Liver (tissue), 9 donors: Measurements from ENCODE around the gene PLA2G10. TPM values are rescaled to one million over a fixed set of nuclear protein-coding genes. Genes with fewer than 3 reads are reported as not detected.
A peak's percentile ranks its signal among the peaks of the same experiment; 100 is the strongest.

Experiments
- DNase-seq: peaks from one replicate; pipeline ENCODE4 v3.0.0-alpha.2; 2017; ENCODE audit warnings: low spot score
- H3K27ac ChIP-seq, 2 donors: one replicate each; pipeline ENCODE4 v1.7.0; 2013; ENCODE audit warnings: inconsistent platforms in 2 of 2, low read length in 2 of 2, control low read depth in 1 of 2, low read depth in 1 of 2, mild to moderate bottlenecking in 1 of 2
- H3K27me3 ChIP-seq, 4 donors: one replicate each; pipeline versions ENCODE4 v1.6.1 to v1.7.0; 2013; ENCODE audit warnings: low read length in 3 of 4, inconsistent platforms in 1 of 4, mild to moderate bottlenecking in 1 of 4, moderate library complexity in 1 of 4; ENCODE audit not compliant: control insufficient read depth in 4 of 4, insufficient read depth in 4 of 4
- H3K36me3 ChIP-seq, 4 donors: one replicate each; pipeline versions ENCODE4 v1.6.1 to v1.7.0; 2013; ENCODE audit warnings: low read length in 3 of 4, mild to moderate bottlenecking in 3 of 4, low read depth in 1 of 4, moderate library complexity in 1 of 4; ENCODE audit not compliant: control insufficient read depth in 4 of 4, insufficient read depth in 3 of 4
- H3K4me1 ChIP-seq, 4 donors: one replicate each; pipeline versions ENCODE4 v1.6.1 to v1.7.0; 2013; ENCODE audit warnings: low read length in 3 of 4, mild to moderate bottlenecking in 3 of 4, moderate library complexity in 1 of 4; ENCODE audit not compliant: control insufficient read depth in 4 of 4, insufficient read depth in 4 of 4
- H3K4me3 ChIP-seq, 3 donors: one replicate each; pipeline versions ENCODE4 v1.6.1 to v1.7.0; 2013; ENCODE audit warnings: low read length in 3 of 3, control low read depth in 1 of 3, low read depth in 1 of 3, mild to moderate bottlenecking in 1 of 3
- H3K9ac ChIP-seq, 2 donors: one replicate each; pipeline ENCODE4 v1.7.0; 2013; ENCODE audit warnings: low read length in 2 of 2, mild to moderate bottlenecking in 2 of 2, moderate library complexity in 2 of 2, control low read depth in 1 of 2, low read depth in 1 of 2
- H3K9me3 ChIP-seq, 4 donors: one replicate each; pipeline versions ENCODE4 v1.6.1 to v1.7.0; 2013; ENCODE audit warnings: low read length in 3 of 4; ENCODE audit not compliant: control insufficient read depth in 4 of 4
- FOXA1 ChIP-seq: IDR thresholded peaks from 2 replicates; pipeline ENCODE4 v1.6.1; 2016; ENCODE audit warnings: antibody characterized with exemption
- HNF4A ChIP-seq, 2 donors: conservative IDR thresholded peaks; 2 replicates each; pipeline ENCODE4 v1.6.1; 2016; ENCODE audit warnings: antibody characterized with exemption in 2 of 2, mild to moderate bottlenecking in 2 of 2
- HNF4G ChIP-seq: IDR thresholded peaks from 2 replicates; pipeline ENCODE4 v1.6.1; 2016; ENCODE audit warnings: antibody characterized with exemption
- JUND ChIP-seq, 2 donors: IDR thresholded peaks; 2 replicates each; pipeline ENCODE4 v1.6.1; 2016; ENCODE audit warnings: antibody characterized with exemption in 2 of 2
- RXRA ChIP-seq, 2 donors: IDR thresholded peaks; 2 replicates each; pipeline ENCODE4 v1.6.1; 2017 to 2018; ENCODE audit warnings: antibody characterized with exemption in 2 of 2, mild to moderate bottlenecking in 1 of 2
- SP1 ChIP-seq: IDR thresholded peaks from 2 replicates; pipeline ENCODE4 v1.6.1; 2018; ENCODE audit warnings: antibody characterized with exemption, mild to moderate bottlenecking
- TAF1 ChIP-seq: conservative IDR thresholded peaks from 2 replicates; pipeline ENCODE4 v1.6.1; 2016; ENCODE audit warnings: antibody characterized with exemption, mild to moderate bottlenecking
- YY1 ChIP-seq: IDR thresholded peaks from 2 replicates; pipeline ENCODE4 v1.6.1; 2016; ENCODE audit warnings: antibody characterized with exemption, mild to moderate bottlenecking
- WGBS: extraction: QIAGEN DNeasy Blood & Tissue Kit; methylation state at CpG from one replicate; pipeline ENCODE4 v1.1.7; 2013; 5-methylcytosine and 5-hydroxymethylcytosine counted together
- polyA plus RNA-seq, 2 donors: library from polyadenylated mRNA; stranded (reverse) in 1 of 2; unstranded in 1 of 2; fragments of 200-250 nt in 1 of 2; fragments of >200 nt in 1 of 2; fragmentation: Nextera tagmentation in 1 of 2; extraction: Ambion mirVana in 1 of 2; gene quantifications; one replicate each; pipeline versions ENCODE4 v1.2.1 to v1.2.3, GENCODE V29; 2013 to 2015
- total RNA-seq, 2 donors: library from RNA; depleted of rRNA; stranded (reverse); fragments of >200 nt; gene quantifications; one replicate each; pipeline ENCODE4 v1.2.3, GENCODE V29; 2014
- TF ChIP-seq, protein P1 (sequence below): IDR thresholded peaks from 2 replicates; pipeline ENCODE4 v1.6.1; 2016; ENCODE audit warnings: antibody characterized with exemption
- TF ChIP-seq, protein P2 (sequence below): IDR thresholded peaks from 2 replicates; pipeline ENCODE4 v1.6.1; 2016; ENCODE audit warnings: antibody characterized with exemption
- TF ChIP-seq, protein P3 (sequence below): IDR thresholded peaks from 2 replicates; pipeline ENCODE4 v1.6.1; 2016; ENCODE audit warnings: antibody characterized with exemption
- donor health status: healthy.
- donor health status: healthy.
- donor health status: healthy.
- donor health status: healthy.
- donor health status: healthy.

Gene PLA2G10
- total and polyA plus RNA-seq, 4 donors = not detected

DNA sequence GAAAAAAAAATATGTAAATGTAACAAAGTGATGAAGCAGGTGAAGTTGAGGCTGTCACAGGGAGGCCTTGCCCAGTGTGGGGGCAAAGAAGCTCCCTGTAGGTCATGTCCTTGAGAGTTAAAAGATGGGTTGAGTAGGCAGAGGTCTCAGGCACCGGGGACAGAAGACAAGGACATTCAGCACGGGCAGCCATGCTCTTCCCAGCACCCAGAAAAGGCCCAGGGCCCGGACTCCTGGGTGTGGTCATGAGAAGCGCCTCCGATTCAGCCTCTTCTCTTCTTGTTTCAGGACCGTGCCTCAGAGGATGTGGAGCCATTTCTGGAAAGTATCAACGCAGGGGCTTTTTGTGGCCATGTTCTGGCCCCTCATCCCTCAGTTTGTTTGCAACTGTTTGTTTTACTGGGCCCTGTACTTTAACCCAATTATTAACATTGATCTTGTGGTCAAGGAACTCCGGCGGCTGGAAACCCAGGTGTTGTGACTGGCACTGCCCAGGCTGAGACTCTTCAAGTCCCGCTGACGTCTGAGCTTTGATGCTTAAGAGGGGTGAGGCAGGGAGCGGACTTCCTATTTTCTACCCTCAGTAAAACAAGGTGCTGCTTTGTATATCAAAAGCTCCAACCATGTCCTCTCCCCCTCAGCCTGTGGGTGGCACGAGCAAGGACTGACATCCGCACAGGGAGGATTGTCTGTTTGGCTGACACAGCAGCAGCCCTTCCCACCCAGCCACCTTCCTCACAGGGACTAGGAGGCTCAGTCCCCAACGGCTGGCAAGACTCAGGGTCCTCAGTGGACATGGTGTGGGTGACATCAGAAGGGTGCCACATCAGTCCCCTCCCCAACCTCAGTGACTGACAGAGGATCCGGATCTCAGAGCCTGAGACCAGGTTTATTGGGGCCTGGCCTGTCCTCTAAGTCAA, 26.5 kb downstream of the PLA2G10 start:
- Histone ChIP-seq H3K27me3 (no peaks in the 10 kb centered on the region), H3K4me3 (no peak overlapping the region), H3K9me3 (no peaks in the 10 kb centered on the region), H3K9ac (no peak overlapping the region), H3K4me1 (peaks cover 2 to 7% (median 4%) of the 10 kb centered on the region in 4 donors), H3K27ac (no peak overlapping the region), H3K36me3 (peaks cover 5 to 48% (median 29%) of the 10 kb centered on the region in 4 donors)
- TF ChIP-seq, protein P1, sequence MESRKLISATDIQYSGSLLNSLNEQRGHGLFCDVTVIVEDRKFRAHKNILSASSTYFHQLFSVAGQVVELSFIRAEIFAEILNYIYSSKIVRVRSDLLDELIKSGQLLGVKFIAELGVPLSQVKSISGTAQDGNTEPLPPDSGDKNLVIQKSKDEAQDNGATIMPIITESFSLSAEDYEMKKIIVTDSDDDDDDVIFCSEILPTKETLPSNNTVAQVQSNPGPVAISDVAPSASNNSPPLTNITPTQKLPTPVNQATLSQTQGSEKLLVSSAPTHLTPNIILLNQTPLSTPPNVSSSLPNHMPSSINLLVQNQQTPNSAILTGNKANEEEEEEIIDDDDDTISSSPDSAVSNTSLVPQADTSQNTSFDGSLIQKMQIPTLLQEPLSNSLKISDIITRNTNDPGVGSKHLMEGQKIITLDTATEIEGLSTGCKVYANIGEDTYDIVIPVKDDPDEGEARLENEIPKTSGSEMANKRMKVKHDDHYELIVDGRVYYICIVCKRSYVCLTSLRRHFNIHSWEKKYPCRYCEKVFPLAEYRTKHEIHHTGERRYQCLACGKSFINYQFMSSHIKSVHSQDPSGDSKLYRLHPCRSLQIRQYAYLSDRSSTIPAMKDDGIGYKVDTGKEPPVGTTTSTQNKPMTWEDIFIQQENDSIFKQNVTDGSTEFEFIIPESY = no peak
- TF ChIP-seq HNF4A (conservative IDR thresholded peaks at IDR 0.05) = peak in 1 of 2 donors; percentile 16
- 71% methylated on average over 16 of the region's 16 CpGs for WGBS
- DNase-seq = no peak

DNA sequence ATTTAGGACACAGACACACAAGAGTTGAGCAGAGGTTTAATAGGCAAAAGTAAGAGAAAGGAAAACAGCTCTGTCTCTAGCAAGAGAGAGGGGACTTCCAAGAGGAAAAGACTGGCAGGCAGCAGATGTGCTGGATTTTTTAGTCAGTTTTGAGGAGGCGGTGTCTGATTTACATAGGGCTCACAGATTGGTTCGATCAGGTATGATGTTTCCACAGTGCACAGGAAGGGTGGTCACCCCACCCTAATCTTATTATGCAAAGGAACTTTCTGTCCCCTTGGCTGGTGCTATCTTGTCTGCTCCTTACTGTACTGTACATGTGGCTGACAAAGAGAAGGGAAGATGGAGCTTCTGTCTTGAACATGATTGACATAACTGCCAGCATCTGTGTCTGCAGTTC, 36.0 kb downstream of the PLA2G10 start:
- DNase-seq = no peak
- Histone ChIP-seq H3K4me3 (no peak overlapping the region), H3K27me3 (no peaks in the 10 kb centered on the region), H3K4me1 (no peaks in the 10 kb centered on the region), H3K36me3 (peaks cover 10 to 46% (median 26%) of the 10 kb centered on the region in 4 donors), H3K9ac (no peak overlapping the region), H3K27ac (no peak overlapping the region), H3K9me3 (no peaks in the 10 kb centered on the region)
- WGBS = 88% methylated on average over 2 of the region's 2 CpGs
- TF ChIP-seq, protein P1 = no peak
- TF ChIP-seq TAF1 (no peak), RXRA (IDR thresholded peaks at IDR 0.05) (no peak)

DNA sequence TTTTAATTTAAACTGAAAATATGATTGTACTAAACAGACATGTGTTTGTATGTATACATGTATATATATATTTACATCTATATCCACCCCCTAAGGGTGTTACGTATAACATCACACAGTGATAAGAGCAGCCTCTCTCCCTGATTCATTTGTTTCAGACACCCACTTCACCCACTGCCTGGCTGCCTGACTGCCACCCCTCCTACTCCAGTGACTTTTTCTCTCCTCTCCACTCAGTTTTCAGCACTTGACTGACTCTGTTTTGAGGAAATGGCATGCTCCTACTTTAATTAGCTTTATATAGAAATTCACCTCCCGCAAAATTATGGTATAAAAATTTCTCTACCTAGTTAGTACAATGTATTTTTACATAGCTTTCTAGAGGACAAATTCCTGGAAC, 41.4 kb downstream of the PLA2G10 start:
- Histone ChIP-seq H3K36me3 (peaks cover 14 to 68% (median 42%) of the 10 kb centered on the region in 4 donors), H3K9me3 (no peaks in the 10 kb centered on the region)

More for the DNA sequence above, 41.4 kb downstream of the PLA2G10 start:
- H3K27me3 ChIP-seq = no peaks in the 10 kb centered on the region
- no peak overlapping the region for H3K4me3 ChIP-seq
- no peak overlapping the region for H3K27ac ChIP-seq
- no peak overlapping the region for H3K9ac ChIP-seq
- no peak for DNase-seq
- 97% methylated on average over 2 of the region's 2 CpGs for WGBS
- no peak for TF ChIP-seq FOXA1
- no peak for TF ChIP-seq JUND (IDR thresholded peaks at IDR 0.05)
- no peak for TF ChIP-seq YY1
- no peak for TF ChIP-seq HNF4G
- no peak for TF ChIP-seq SP1
- TF ChIP-seq, protein P1 = no peak
- TF ChIP-seq, protein P2, sequence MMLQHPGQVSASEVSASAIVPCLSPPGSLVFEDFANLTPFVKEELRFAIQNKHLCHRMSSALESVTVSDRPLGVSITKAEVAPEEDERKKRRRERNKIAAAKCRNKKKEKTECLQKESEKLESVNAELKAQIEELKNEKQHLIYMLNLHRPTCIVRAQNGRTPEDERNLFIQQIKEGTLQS = no peak
- TF ChIP-seq, protein P3, sequence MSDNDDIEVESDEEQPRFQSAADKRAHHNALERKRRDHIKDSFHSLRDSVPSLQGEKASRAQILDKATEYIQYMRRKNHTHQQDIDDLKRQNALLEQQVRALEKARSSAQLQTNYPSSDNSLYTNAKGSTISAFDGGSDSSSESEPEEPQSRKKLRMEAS = no peak
- no peak for TF ChIP-seq HNF4A (conservative IDR thresholded peaks at IDR 0.05)
- no peaks in the 10 kb centered on the region for H3K4me1 ChIP-seq
